Body of pancreas (tissue), 4 donors: Measurements from ENCODE around the gene HNRNPLL.

Experiments
- CTCF ChIP-seq, 7 experiments: fragments of 450-650 bp in 4 of 7; fragments of 200-600 bp in 3 of 7; sonication (generic) in 3 of 7; IDR thresholded peaks; one replicate each; pipeline ENCODE4 v1.5.1; 2016 to 2019; ENCODE audit warnings: antibody characterized with exemption in 7 of 7
- POLR2A ChIP-seq, 3 donors: fragments of 450-650 bp; IDR thresholded peaks; one replicate each; pipeline ENCODE4 v1.6.1; 2016; ENCODE audit warnings: antibody characterized with exemption in 3 of 3, mild to moderate bottlenecking in 2 of 3

- TF ChIP-seq POLR2A (IDR thresholded peaks at IDR 0.05) (no peak), CTCF (IDR thresholded peaks at IDR 0.05) (no peak)
Measured at GRCh38 chr2:38613849-38614213, 11.1 kb upstream of the HNRNPLL start.
